OCI-LY7 (cell line): ENCODE measurements around the gene SLC16A11.

Experiments
- EZH2phosphoT487 ChIP-seq: fragments of 200-600 bp; sonication (generic); IDR thresholded peaks from 2 replicates; pipeline ENCODE4 v1.6.1; 2018; ENCODE audit warnings: low read depth, borderline replicate concordance, mild to moderate bottlenecking, mixed run types, antibody characterized with exemption, low read length, moderate library complexity, mixed read lengths
- TF ChIP-seq, protein P1 (sequence below): fragments of 200-600 bp; sonication (generic); conservative IDR thresholded peaks from 2 replicates; pipeline ENCODE4 v1.5.1; 2014; ENCODE audit warnings: mild to moderate bottlenecking, antibody characterized with exemption, low read length, moderate library complexity, mixed read lengths

- TF ChIP-seq, protein P1, sequence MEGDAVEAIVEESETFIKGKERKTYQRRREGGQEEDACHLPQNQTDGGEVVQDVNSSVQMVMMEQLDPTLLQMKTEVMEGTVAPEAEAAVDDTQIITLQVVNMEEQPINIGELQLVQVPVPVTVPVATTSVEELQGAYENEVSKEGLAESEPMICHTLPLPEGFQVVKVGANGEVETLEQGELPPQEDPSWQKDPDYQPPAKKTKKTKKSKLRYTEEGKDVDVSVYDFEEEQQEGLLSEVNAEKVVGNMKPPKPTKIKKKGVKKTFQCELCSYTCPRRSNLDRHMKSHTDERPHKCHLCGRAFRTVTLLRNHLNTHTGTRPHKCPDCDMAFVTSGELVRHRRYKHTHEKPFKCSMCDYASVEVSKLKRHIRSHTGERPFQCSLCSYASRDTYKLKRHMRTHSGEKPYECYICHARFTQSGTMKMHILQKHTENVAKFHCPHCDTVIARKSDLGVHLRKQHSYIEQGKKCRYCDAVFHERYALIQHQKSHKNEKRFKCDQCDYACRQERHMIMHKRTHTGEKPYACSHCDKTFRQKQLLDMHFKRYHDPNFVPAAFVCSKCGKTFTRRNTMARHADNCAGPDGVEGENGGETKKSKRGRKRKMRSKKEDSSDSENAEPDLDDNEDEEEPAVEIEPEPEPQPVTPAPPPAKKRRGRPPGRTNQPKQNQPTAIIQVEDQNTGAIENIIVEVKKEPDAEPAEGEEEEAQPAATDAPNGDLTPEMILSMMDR, result no peak
- no peak for TF ChIP-seq EZH2phosphoT487
These were observed 20.4 kb upstream of the SLC16A11 start for GRCh38 chr17:7064261-7064660.
